ENCODE measurements around the gene PON2.

DNA sequence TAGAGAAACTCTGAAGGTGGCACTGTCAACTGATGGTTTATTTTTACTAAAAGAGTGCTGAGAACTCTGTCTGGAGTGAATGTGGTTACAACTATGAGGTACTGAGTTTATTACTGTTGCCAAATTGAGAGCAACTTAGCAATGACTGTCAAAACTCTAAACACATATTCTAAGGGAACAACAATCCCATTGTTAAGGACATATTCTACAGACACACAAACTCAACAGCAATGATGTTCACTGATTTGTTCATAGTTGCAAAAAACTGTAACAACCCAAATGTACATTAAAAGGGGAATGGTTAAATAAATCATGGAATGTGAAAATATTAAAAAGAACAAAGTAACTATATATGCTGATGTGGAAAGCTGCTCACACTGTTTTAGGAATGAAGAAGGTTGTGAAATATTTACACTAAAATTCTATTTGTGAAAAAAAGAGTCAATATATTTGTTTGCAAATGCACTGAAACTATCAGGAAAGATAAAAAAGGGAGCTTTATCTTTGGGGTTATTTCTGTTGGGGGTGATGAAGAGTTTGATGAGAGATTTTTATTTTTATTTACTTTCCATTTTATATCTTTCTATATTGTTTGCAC lies 12.9 kb downstream of the PON2 start:
- TF ChIP-seq, protein P1, sequence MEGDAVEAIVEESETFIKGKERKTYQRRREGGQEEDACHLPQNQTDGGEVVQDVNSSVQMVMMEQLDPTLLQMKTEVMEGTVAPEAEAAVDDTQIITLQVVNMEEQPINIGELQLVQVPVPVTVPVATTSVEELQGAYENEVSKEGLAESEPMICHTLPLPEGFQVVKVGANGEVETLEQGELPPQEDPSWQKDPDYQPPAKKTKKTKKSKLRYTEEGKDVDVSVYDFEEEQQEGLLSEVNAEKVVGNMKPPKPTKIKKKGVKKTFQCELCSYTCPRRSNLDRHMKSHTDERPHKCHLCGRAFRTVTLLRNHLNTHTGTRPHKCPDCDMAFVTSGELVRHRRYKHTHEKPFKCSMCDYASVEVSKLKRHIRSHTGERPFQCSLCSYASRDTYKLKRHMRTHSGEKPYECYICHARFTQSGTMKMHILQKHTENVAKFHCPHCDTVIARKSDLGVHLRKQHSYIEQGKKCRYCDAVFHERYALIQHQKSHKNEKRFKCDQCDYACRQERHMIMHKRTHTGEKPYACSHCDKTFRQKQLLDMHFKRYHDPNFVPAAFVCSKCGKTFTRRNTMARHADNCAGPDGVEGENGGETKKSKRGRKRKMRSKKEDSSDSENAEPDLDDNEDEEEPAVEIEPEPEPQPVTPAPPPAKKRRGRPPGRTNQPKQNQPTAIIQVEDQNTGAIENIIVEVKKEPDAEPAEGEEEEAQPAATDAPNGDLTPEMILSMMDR (IDR thresholded peaks at IDR 0.05): no peak
- no peak for TF ChIP-seq POLR2A (IDR thresholded peaks at IDR 0.05)

Data from uterus (tissue), 2 donors.